Mucosa of descending colon (tissue), 3 donors: Measurements from ENCODE around the gene ZNF273. TPM values are rescaled to one million over a fixed set of nuclear protein-coding genes. Genes with fewer than 3 reads are reported as not detected.
"Not testable (repeated sequence)": the region's sequence is repeated elsewhere in the genome, so short reads cannot be mapped to it uniquely, and the experiment has no call there.

ENCODE experiments used
- ATAC-seq: fragments of 200-7000 bp; cut with Tn5 transposase; one replicate; pipeline ENCODE4 v1.9.1; 2020; ENCODE audit warnings: mild to moderate bottlenecking, moderate library complexity
- DNase-seq, 3 donors: peaks; one replicate each; pipeline ENCODE4 v3.0.0-alpha.2; 2020
- H3K36me3 ChIP-seq: fragments of 200-600 bp; one replicate; pipeline ENCODE4 v1.8.0; 2021; ENCODE audit warnings: low read depth, mild to moderate bottlenecking
- H3K4me1 ChIP-seq: fragments of 200-600 bp; one replicate; pipeline ENCODE4 v1.8.0; 2021; ENCODE audit warnings: low read depth, mild to moderate bottlenecking
- H3K4me3 ChIP-seq: fragments of 200-600 bp; one replicate; pipeline ENCODE4 v1.8.0; 2021; ENCODE audit warnings: mild to moderate bottlenecking
- H3K9me3 ChIP-seq: fragments of 200-600 bp; one replicate; pipeline ENCODE4 v1.8.0; 2021; ENCODE audit warnings: mild to moderate bottlenecking
- CTCF ChIP-seq: fragments of 200-600 bp; IDR thresholded peaks from one replicate; pipeline ENCODE4 v1.8.0; 2022; ENCODE audit warnings: antibody characterized with exemption, mild to moderate bottlenecking
- intact Hi-C, 2 donors: fragments of 100-400 bp; cut with DNase I in 1 of 2; cut with micrococcal nuclease in 1 of 2; formaldehyde crosslinking; loops; one replicate each; pipeline versions ENCODE4 v1.11.0 to v1.11.1; 2022; cut with DNase I, micrococcal nuclease
- total RNA-seq, 3 donors: library from RNA; stranded (reverse); fragmentation: NEBNext Ultra II Directional in 2 of 3; extraction: Animal tissue kit (Norgen Biotek cat#: 25700) in 2 of 3; gene quantifications; one replicate each; pipeline versions ENCODE4 v1.2.1 to v1.2.4, GENCODE V29; 2021 to 2023
- donor health status: DM: no; HTN: no; CAD: no; lungs with moderate emphysema.
- donor health status: DM: no; HTN: no; CAD: no.
- donor health status: DM: no; HTN: yes; CAD: no.

The ZNF273 gene
- total RNA-seq, 3 donors from 2014 or later = 6.5 to 7.6 (median 6.9) TPM

GRCh38 chr7:64904008-64904407 lies 935 bp downstream of the ZNF273 start:
- no peak overlapping the region for H3K4me3 ChIP-seq
- H3K4me1 ChIP-seq = peaks cover 5% of the 10 kb centered on the region
- intact Hi-C loops = no loop called here
- DNase-seq (no peak), ATAC-seq (no peak)
- TF ChIP-seq CTCF = no peak
- H3K36me3 ChIP-seq = no peaks in the 10 kb centered on the region
- no peaks in the 10 kb centered on the region for H3K9me3 ChIP-seq

- ATAC-seq (no peak), DNase-seq (no peak)
- no peaks in the 10 kb centered on the region for H3K9me3 ChIP-seq
- no peak overlapping the region for H3K4me3 ChIP-seq
- TF ChIP-seq CTCF = no peak
- intact Hi-C loops = no loop called here
- no peaks in the 10 kb centered on the region for H3K36me3 ChIP-seq
- H3K4me1 ChIP-seq = peaks cover 5% of the 10 kb centered on the region
Measured at GRCh38 chr7:64905133-64905532, 2.1 kb downstream of the ZNF273 start.

- no peak for DNase-seq
- Histone ChIP-seq H3K9me3 (no peaks in the 10 kb centered on the region), H3K36me3 (no peaks in the 10 kb centered on the region), H3K4me1 (peaks cover 5% of the 10 kb centered on the region), H3K4me3 (no peak overlapping the region)
- no peak for TF ChIP-seq CTCF
- no peak for ATAC-seq
- intact Hi-C loops = no loop called here
Measured at GRCh38 chr7:64905547-64905946, 2.5 kb downstream of the ZNF273 start.

GRCh38 chr7:64907641-64908326 lies 4.7 kb downstream of the ZNF273 start:
- H3K9me3 ChIP-seq = peaks cover 4% of the 10 kb centered on the region
- peaks cover 5% of the 10 kb centered on the region for H3K4me1 ChIP-seq
- TF ChIP-seq CTCF = no peak
- no peak for ATAC-seq
- no peak overlapping the region for H3K4me3 ChIP-seq
- DNase-seq = no peak
- intact Hi-C loops = no loop called here
- no peaks in the 10 kb centered on the region for H3K36me3 ChIP-seq

GRCh38 chr7:64908358-64908757 lies 5.3 kb downstream of the ZNF273 start:
- no peak overlapping the region for H3K4me3 ChIP-seq
- H3K4me1 ChIP-seq = peaks cover 5% of the 10 kb centered on the region
- no peak for TF ChIP-seq CTCF
- DNase-seq (no peak), ATAC-seq (no peak)
- H3K36me3 ChIP-seq = no peaks in the 10 kb centered on the region
- H3K9me3 ChIP-seq = peaks cover 4% of the 10 kb centered on the region
- intact Hi-C loops = no loop called here

DNA sequence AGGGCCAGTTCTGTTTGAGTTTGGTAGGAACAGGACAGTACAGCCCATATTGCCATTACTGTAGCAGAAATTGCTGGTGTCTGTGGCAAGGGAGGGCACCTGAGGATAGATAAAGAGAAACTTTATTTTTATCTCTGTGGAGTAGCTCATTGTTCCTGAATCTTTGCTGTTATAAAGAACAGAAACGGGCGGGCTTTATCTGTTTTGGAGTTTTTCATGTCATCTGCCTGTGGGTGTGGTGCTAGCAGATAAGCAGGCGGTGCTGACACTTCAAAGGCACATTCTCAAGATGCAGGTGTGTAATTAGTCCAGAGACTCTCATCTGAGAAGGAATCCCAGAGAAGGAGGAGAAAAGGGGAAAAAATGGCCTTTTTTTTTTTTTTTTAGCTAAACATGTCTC lies 11.5 kb downstream of the ZNF273 start:
- H3K36me3 ChIP-seq = no peaks in the 10 kb centered on the region
- no peak overlapping the region for H3K4me3 ChIP-seq
- intact Hi-C loops = no loop called here
- DNase-seq (no peak), ATAC-seq (no peak)
- H3K9me3 ChIP-seq = peaks cover 6% of the 10 kb centered on the region
- no peak for TF ChIP-seq CTCF
- H3K4me1 ChIP-seq = no peaks in the 10 kb centered on the region

DNA sequence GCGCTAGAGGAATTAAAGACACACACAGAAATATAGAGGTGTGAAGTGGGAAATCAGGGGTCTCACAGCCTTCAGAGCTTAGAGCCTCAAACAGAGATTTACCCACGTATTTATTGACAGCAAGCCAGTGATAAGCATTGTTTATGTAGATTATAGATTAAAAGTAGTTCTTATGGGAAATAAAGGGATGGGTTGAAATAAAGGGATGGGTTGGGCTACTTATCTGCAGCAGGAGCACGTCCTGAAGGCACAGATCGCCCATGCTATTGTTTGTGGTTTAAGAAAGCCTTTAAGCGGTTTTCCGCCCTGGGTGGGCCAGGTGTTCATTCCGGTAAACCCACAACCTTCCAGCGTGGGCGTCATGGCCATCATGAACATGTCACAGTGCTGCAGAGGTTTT lies 12.2 kb downstream of the ZNF273 start:
- intact Hi-C loops, H3K9me3 ChIP-seq, H3K36me3 ChIP-seq, H3K4me1 ChIP-seq, H3K4me3 ChIP-seq, ATAC-seq, DNase-seq: not testable (repeated sequence)

- ATAC-seq, H3K4me1 ChIP-seq, H3K36me3 ChIP-seq, H3K4me3 ChIP-seq, intact Hi-C loops, DNase-seq: not testable (repeated sequence)
- H3K9me3 ChIP-seq = peaks cover 83% of the 10 kb centered on the region
Measured at GRCh38 chr7:64928252-64929187, 25.4 kb downstream of the ZNF273 start.
